ENCODE measurements around the gene ENOX1.

DNA sequence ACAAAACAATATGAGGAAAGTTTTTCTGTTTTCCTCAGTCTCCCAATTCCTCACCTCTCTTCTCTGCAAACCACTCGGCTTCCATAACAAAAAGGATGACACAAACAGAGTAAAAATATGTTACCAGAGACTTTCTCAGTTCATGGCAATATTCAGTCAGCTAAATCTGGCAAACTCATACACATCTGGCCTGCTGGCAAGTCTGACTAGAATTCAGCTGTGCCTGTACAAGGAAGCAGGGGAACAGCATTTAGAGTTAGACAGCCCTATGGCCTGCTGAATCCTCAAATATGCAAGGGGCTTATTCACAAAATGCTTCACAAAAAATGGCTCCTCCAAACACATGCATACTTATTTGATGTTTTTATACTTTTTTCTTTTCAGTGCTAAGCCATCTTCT is 227.8 kb downstream of the ENOX1 start:
- TF ChIP-seq, protein P1, sequence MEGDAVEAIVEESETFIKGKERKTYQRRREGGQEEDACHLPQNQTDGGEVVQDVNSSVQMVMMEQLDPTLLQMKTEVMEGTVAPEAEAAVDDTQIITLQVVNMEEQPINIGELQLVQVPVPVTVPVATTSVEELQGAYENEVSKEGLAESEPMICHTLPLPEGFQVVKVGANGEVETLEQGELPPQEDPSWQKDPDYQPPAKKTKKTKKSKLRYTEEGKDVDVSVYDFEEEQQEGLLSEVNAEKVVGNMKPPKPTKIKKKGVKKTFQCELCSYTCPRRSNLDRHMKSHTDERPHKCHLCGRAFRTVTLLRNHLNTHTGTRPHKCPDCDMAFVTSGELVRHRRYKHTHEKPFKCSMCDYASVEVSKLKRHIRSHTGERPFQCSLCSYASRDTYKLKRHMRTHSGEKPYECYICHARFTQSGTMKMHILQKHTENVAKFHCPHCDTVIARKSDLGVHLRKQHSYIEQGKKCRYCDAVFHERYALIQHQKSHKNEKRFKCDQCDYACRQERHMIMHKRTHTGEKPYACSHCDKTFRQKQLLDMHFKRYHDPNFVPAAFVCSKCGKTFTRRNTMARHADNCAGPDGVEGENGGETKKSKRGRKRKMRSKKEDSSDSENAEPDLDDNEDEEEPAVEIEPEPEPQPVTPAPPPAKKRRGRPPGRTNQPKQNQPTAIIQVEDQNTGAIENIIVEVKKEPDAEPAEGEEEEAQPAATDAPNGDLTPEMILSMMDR (IDR thresholded peaks at IDR 0.05), result no peak
- no peak for TF ChIP-seq EZH2phosphoT487 (IDR thresholded peaks at IDR 0.05)
